ENCODE data around the gene SLC35E3.

SLC35E3 gene

GRCh38 chr12:68769941-68770340, 24.0 kb downstream of the SLC35E3 start:
- DNase-seq (ENCODE audit: extremely low read depth, low read depth): no peak
- no peak for TF ChIP-seq CTCF (IDR thresholded peaks at IDR 0.05; ENCODE audit: low read depth, low read length)

- DNase-seq (ENCODE audit: extremely low read depth, low read depth): no peak
- no peak for TF ChIP-seq CTCF (IDR thresholded peaks at IDR 0.05; ENCODE audit: low read depth, low read length)
Observed at GRCh38 chr12:68771223-68771925, 25.4 kb downstream of the SLC35E3 start.

GRCh38 chr12:68772714-68773113, 26.7 kb downstream of the SLC35E3 start:
- TF ChIP-seq CTCF (IDR thresholded peaks at IDR 0.05; ENCODE audit: low read depth, low read length): no peak
- DNase-seq (ENCODE audit: extremely low read depth, low read depth): no peak

GRCh38 chr12:68773582-68773981, 27.6 kb downstream of the SLC35E3 start:
- TF ChIP-seq CTCF (IDR thresholded peaks at IDR 0.05; ENCODE audit: low read depth, low read length): no peak
- DNase-seq (ENCODE audit: extremely low read depth, low read depth): no peak

GRCh38 chr12:68775121-68775630, 29.2 kb downstream of the SLC35E3 start:
- no peak for DNase-seq (ENCODE audit: extremely low read depth, low read depth)

GRCh38 chr12:68776976-68777610, 31.1 kb downstream of the SLC35E3 start:
- DNase-seq (ENCODE audit: extremely low read depth, low read depth): no peak
- TF ChIP-seq CTCF (IDR thresholded peaks at IDR 0.05; ENCODE audit: low read depth, low read length): no peak

More at GRCh38 chr12:68775121-68775630, 29.2 kb downstream of the SLC35E3 start:
- TF ChIP-seq CTCF (IDR thresholded peaks at IDR 0.05; ENCODE audit: low read depth, low read length): no peak

- no peak for DNase-seq (ENCODE audit: extremely low read depth, low read depth)
- TF ChIP-seq CTCF (IDR thresholded peaks at IDR 0.05; ENCODE audit: low read depth, low read length): no peak
Observed at GRCh38 chr12:68779280-68779679, 33.3 kb downstream of the SLC35E3 start.
